CD4-positive, alpha-beta T cell (primary cell): Measurements from ENCODE around the gene JMJD6. TPM values are rescaled to one million over a fixed set of nuclear protein-coding genes. Genes with fewer than 3 reads are reported as not detected.

ENCODE experiments used
- ATAC-seq: fragments of 200-7000 bp; cut with Tn5 transposase; one replicate; pipeline ENCODE4 v1.10.0; 2022; ENCODE audit warnings: mild to moderate bottlenecking; ENCODE audit not compliant: poor library complexity
- CTCF ChIA-PET: fragments of 350-600 bp; sonication (Branson Sonifier 250); formaldehyde crosslinking; loops from one replicate; lab custom pipeline; 2021; ENCODE audit warnings: antibody characterized with exemption, inconsistent platforms; lab: Charles Lee
- POLR2A ChIA-PET: fragments of 350-600 bp; sonication (Branson Sonifier 250); formaldehyde crosslinking; loops from one replicate; lab custom pipeline; 2021; ENCODE audit warnings: antibody characterized with exemption, inconsistent platforms; lab: Charles Lee
- DNase-seq, 14 experiments: peaks; one replicate each; pipeline ENCODE4 v3.0.0-alpha.2; 2013 to 2020; ENCODE audit warnings: mixed read lengths in 2 of 14
- H3K27ac ChIP-seq, 2 donors: one replicate each; pipeline versions ENCODE4 v1.5.1 to v1.7.0; 2013; ENCODE audit warnings: low read length in 2 of 2, low read depth in 1 of 2, mild to moderate bottlenecking in 1 of 2
- H3K27me3 ChIP-seq, 2 experiments: 1 replicate in 1 of 2; 2 replicates in 1 of 2; pipeline versions ENCODE4 v1.6.1 to v1.7.0; 2013; ENCODE audit warnings: low read length in 2 of 2, control low read depth in 1 of 2, mild to moderate bottlenecking in 1 of 2, moderate library complexity in 1 of 2; ENCODE audit not compliant: insufficient read depth in 2 of 2, control insufficient read depth in 1 of 2
- H3K36me3 ChIP-seq: one replicate; pipeline ENCODE4 v1.6.1; 2013; ENCODE audit warnings: low read length, control low read depth; ENCODE audit not compliant: insufficient read depth
- H3K4me1 ChIP-seq: one replicate; pipeline ENCODE4 v1.6.1; 2013; ENCODE audit warnings: low read length, control low read depth; ENCODE audit not compliant: insufficient read depth
- H3K4me3 ChIP-seq: one replicate; pipeline ENCODE4 v1.5.1; 2013; ENCODE audit warnings: mild to moderate bottlenecking, low read length, moderate library complexity
- H3K9me3 ChIP-seq, 2 experiments: 1 replicate in 1 of 2; 2 replicates in 1 of 2; pipeline versions ENCODE4 v1.6.1 to v1.7.0; 2013; ENCODE audit warnings: low read length in 2 of 2, mild to moderate bottlenecking in 2 of 2, control low read depth in 1 of 2, moderate library complexity in 1 of 2; ENCODE audit not compliant: control insufficient read depth in 1 of 2, insufficient read depth in 1 of 2
- H3K27ac Mint-ChIP-seq: one replicate; pipeline ENCODE4 v1.8.0; 2020; ENCODE audit warnings: mixed read lengths
- H3K27me3 Mint-ChIP-seq: one replicate; pipeline ENCODE4 v1.8.0; 2021; ENCODE audit warnings: mixed read lengths
- H3K36me3 Mint-ChIP-seq: one replicate; pipeline ENCODE4 v1.8.0; 2021; ENCODE audit warnings: low read depth, mixed read lengths
- H3K4me1 Mint-ChIP-seq: one replicate; pipeline ENCODE4 v1.8.0; 2021; ENCODE audit warnings: low read depth, mixed read lengths
- H3K4me3 Mint-ChIP-seq: one replicate; pipeline ENCODE4 v1.8.0; 2020; ENCODE audit warnings: mild to moderate bottlenecking, mixed read lengths
- H3K9me3 Mint-ChIP-seq: one replicate; pipeline ENCODE4 v1.8.0; 2020; ENCODE audit warnings: mixed read lengths
- CTCF ChIP-seq: fragments of 200-600 bp; IDR thresholded peaks from one replicate; pipeline ENCODE4 v1.8.0; 2022; ENCODE audit warnings: antibody characterized with exemption, mild to moderate bottlenecking
- intact Hi-C, 2 experiments: fragments of 100-400 bp; cut with DNase I in 1 of 2; cut with micrococcal nuclease in 1 of 2; formaldehyde crosslinking; loops; one replicate each; pipeline versions ENCODE4 v1.15.1 to v1.9.0; 2023 to 2025; cut with DNase I, micrococcal nuclease
- total RNA-seq, 174 experiments: library from RNA in 2 of 174; stranded (reverse) in 2 of 174; gene quantifications; one replicate each; pipeline ENCODE4 v1.2.3 and lab custom pipeline; 2021 to 2026

JMJD6 gene
- total RNA-seq, 2 experiments from 2014 or later = 133 to 134 TPM

GRCh38 chr17:76682296-76682695, 44.1 kb downstream of the JMJD6 start:
- peak overlapping the region; percentile 53 for H3K27ac Mint-ChIP-seq
- ChIA-PET CTCF (interaction anchor here (1.1 to 3.1 kb wide), 7 partner anchors 11 to 160 kb away, joined by 3 to 28 read pairs (median 7); no protein-coding TSS in a partner anchor), POLR2A (interaction anchor here (1.0 to 2.8 kb wide), 3 partner anchors 11 to 155 kb away, joined by 3 to 16 read pairs (median 4); partner anchors contain the start of gene ST6GALNAC1)
- no peaks in the 10 kb centered on the region for H3K36me3 ChIP-seq
- intact Hi-C loops = loop anchor here in 1 of 2 experiments (1.0 to 5.0 kb wide), 2 partner anchors 60 to 160 kb away; no protein-coding TSS in a partner anchor
- H3K4me3 Mint-ChIP-seq = no peak overlapping the region
- H3K36me3 Mint-ChIP-seq = no peaks in the 10 kb centered on the region
- peaks cover 11% of the 10 kb centered on the region for H3K4me1 Mint-ChIP-seq
- H3K27me3 Mint-ChIP-seq = no peaks in the 10 kb centered on the region
- peaks cover 45% of the 10 kb centered on the region for H3K4me1 ChIP-seq
- H3K9me3 Mint-ChIP-seq = no peaks in the 10 kb centered on the region
- H3K27ac ChIP-seq = no peak overlapping the region
- no peak for ATAC-seq
- H3K27me3 ChIP-seq = no peaks in the 10 kb centered on the region
- H3K9me3 ChIP-seq = no peaks in the 10 kb centered on the region
- TF ChIP-seq CTCF = no peak
- no peak for DNase-seq
- H3K4me3 ChIP-seq = no peak overlapping the region

GRCh38 chr17:76681222-76682137, 44.9 kb downstream of the JMJD6 start:
- Histone ChIP-seq H3K9me3 (no peaks in the 10 kb centered on the region), H3K4me3 (no peak overlapping the region), H3K27me3 (no peaks in the 10 kb centered on the region), H3K4me1 (peaks cover 45% of the 10 kb centered on the region), H3K27ac (no peak overlapping the region), H3K36me3 (no peaks in the 10 kb centered on the region)
- CTCF ChIA-PET = interaction anchor here (0.5 to 3.1 kb wide), 22 partner anchors 8 to 273 kb away, joined by 3 to 28 read pairs (median 4); partner anchors contain the start of gene ST6GALNAC1
- POLR2A ChIA-PET = interaction anchor here (0.6 to 2.8 kb wide), 7 partner anchors 10 to 1207 kb away, joined by 3 to 16 read pairs (median 4); partner anchors contain the start of gene ST6GALNAC1
- peak; percentile 65 for TF ChIP-seq CTCF
- Mint-ChIP-seq H3K27ac (peak overlapping the region; percentile 53), H3K36me3 (no peaks in the 10 kb centered on the region), H3K4me1 (peaks cover 11% of the 10 kb centered on the region), H3K9me3 (no peaks in the 10 kb centered on the region), H3K4me3 (no peak overlapping the region), H3K27me3 (no peaks in the 10 kb centered on the region)
- intact Hi-C loops = loop anchor here (1.0 to 5.0 kb wide), 5 partner anchors 59 to 159 kb away; no protein-coding TSS in a partner anchor
- ATAC-seq = peak; percentile 86
- peak; percentile 63 to 85 (median 72) for DNase-seq

GRCh38 chr17:76679239-76679638, 47.2 kb downstream of the JMJD6 start:
- ChIA-PET CTCF (no interaction called here), POLR2A (no interaction called here)
- Histone ChIP-seq H3K36me3 (no peaks in the 10 kb centered on the region), H3K4me3 (no peak overlapping the region), H3K4me1 (peaks cover 45% of the 10 kb centered on the region), H3K27ac (no peak overlapping the region), H3K9me3 (no peaks in the 10 kb centered on the region), H3K27me3 (no peaks in the 10 kb centered on the region)
- Mint-ChIP-seq H3K27me3 (no peaks in the 10 kb centered on the region), H3K27ac (no peak overlapping the region), H3K4me3 (no peak overlapping the region), H3K9me3 (no peaks in the 10 kb centered on the region), H3K36me3 (no peaks in the 10 kb centered on the region), H3K4me1 (peaks cover 11% of the 10 kb centered on the region)
- no peak for ATAC-seq
- intact Hi-C loops = no loop called here
- no peak for TF ChIP-seq CTCF
- DNase-seq = no peak
